Activated CD8-positive, alpha-beta T cell treated with anti-CD3 and anti-CD28 coated beads for 36 hours (primary cell): Measurements from ENCODE around the gene PCBP4. TPM values are rescaled to one million over a fixed set of nuclear protein-coding genes. Genes with fewer than 3 reads are reported as not detected.

Experiments used
- ATAC-seq: fragments of 200-7000 bp; cut with Tn5 transposase; one replicate; pipeline ENCODE4 v1.10.0; 2021; ENCODE audit warnings: mild to moderate bottlenecking, moderate library complexity
- CTCF ChIA-PET: fragments of 350-600 bp; sonication (Branson Sonifier 250); formaldehyde crosslinking; loops from one replicate; lab custom pipeline; 2021; ENCODE audit warnings: antibody characterized with exemption; lab: Charles Lee
- POLR2A ChIA-PET: fragments of 350-600 bp; sonication (Branson Sonifier 250); formaldehyde crosslinking; loops from one replicate; lab custom pipeline; 2021; ENCODE audit warnings: antibody characterized with exemption; lab: Charles Lee
- DNase-seq: peaks from one replicate; pipeline ENCODE4 v3.0.0-alpha.2; 2020
- H3K27ac Mint-ChIP-seq: one replicate; pipeline ENCODE4 v1.8.0; 2021; ENCODE audit warnings: mild to moderate bottlenecking, mixed read lengths
- H3K27me3 Mint-ChIP-seq: one replicate; pipeline ENCODE4 v1.8.0; 2021; ENCODE audit warnings: mixed read lengths
- H3K36me3 Mint-ChIP-seq: one replicate; pipeline ENCODE4 v1.8.0; 2021; ENCODE audit warnings: low read depth, mixed read lengths
- H3K4me1 Mint-ChIP-seq: one replicate; pipeline ENCODE4 v1.8.0; 2021; ENCODE audit warnings: low read depth, mixed read lengths
- H3K4me3 Mint-ChIP-seq: one replicate; pipeline ENCODE4 v1.8.0; 2021; ENCODE audit warnings: mild to moderate bottlenecking, moderate library complexity, mixed read lengths
- H3K9me3 Mint-ChIP-seq: one replicate; pipeline ENCODE4 v1.8.0; 2021; ENCODE audit warnings: mixed read lengths
- intact Hi-C: fragments of 100-400 bp; cut with micrococcal nuclease; formaldehyde crosslinking; loops from one replicate; pipeline ENCODE4 v1.10.0; 2022
- total RNA-seq, 2 experiments: library from RNA; stranded (reverse); gene quantifications; one replicate each; pipeline ENCODE4 v1.2.3, GENCODE V29; 2021
- TF ChIP-seq, protein P1 (sequence below): fragments of 200-600 bp; IDR thresholded peaks from one replicate; pipeline ENCODE4 v1.8.0; 2022; ENCODE audit warnings: antibody characterized with exemption, mild to moderate bottlenecking

PCBP4 gene
- total RNA-seq, 2 experiments from 2014 or later = 8.4 to 9.6 TPM

DNA sequence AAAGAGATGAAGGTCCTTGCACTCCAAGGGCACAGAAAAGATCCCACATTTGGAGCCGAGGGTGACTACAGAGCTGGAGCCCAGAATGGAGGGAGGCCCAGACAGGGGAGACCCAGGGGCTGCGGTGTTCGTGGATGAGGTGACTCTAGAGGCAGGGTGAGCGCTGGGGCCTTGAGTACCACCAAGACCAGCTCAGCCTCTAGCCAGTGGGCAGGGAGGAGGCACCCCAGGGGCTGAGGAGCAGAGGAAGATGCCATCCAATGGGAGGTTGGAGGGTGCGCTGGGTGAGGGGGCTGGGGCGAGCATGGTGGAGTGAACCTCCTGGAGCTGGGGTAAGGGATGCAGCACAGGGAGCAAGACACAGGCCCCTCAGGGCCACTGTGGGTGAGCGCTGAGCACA, 38.8 kb downstream of the PCBP4 start:
- Mint-ChIP-seq H3K36me3 (peaks cover 7% of the 10 kb centered on the region), H3K4me1 (no peaks in the 10 kb centered on the region), H3K27me3 (no peaks in the 10 kb centered on the region), H3K27ac (no peak overlapping the region), H3K4me3 (no peak overlapping the region), H3K9me3 (no peaks in the 10 kb centered on the region)
- no peak for ATAC-seq
- ChIA-PET CTCF (no interaction called here), POLR2A (no interaction called here)
- DNase-seq = no peak
- intact Hi-C loops = no loop called here
- TF ChIP-seq, protein P1, sequence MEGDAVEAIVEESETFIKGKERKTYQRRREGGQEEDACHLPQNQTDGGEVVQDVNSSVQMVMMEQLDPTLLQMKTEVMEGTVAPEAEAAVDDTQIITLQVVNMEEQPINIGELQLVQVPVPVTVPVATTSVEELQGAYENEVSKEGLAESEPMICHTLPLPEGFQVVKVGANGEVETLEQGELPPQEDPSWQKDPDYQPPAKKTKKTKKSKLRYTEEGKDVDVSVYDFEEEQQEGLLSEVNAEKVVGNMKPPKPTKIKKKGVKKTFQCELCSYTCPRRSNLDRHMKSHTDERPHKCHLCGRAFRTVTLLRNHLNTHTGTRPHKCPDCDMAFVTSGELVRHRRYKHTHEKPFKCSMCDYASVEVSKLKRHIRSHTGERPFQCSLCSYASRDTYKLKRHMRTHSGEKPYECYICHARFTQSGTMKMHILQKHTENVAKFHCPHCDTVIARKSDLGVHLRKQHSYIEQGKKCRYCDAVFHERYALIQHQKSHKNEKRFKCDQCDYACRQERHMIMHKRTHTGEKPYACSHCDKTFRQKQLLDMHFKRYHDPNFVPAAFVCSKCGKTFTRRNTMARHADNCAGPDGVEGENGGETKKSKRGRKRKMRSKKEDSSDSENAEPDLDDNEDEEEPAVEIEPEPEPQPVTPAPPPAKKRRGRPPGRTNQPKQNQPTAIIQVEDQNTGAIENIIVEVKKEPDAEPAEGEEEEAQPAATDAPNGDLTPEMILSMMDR = no peak

DNA sequence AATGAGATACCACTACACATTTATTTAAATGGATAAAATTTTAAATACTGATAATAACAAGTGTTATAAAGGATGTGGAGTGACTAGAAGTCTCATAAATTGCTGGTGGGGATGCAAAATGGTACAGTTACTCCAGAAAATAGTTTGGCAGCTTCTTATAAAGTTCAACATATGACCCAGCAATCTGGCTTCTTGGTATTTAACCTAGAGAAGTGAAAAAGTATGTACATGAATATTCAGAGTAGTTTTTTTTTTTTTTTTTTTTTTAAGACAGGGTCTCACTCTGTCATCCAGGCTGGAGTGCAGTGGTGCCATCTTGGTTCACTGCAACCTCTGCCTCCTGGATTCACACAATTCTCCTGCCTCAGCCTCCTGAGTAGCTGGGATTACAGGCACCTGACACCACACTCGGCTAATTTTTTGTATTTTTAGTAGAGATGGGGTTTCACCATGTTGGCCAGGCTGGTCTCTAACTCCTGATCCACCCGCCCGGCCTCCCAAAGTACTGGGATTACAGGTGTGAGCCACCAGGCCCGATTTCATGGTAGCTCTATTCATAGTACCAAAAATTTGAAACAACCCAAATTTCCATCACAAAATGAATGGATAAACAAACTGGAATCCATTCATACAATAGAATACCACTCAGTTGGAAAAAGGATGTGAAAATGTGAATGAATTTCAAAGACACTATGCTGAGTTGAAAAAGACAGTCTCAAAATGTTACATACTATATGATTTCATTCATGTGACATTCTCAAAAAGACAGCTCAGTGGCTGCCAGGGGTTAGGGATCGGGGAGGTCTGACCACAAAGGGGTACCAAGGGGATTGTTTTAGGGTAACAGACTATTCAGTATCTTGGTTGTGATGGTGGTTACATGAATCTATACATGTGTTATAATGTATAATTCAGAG, 39.9 kb downstream of the PCBP4 start:
- intact Hi-C loops = no loop called here
- ATAC-seq = no peak
- TF ChIP-seq, protein P1 = no peak
- peaks cover 6% of the 10 kb centered on the region for H3K36me3 Mint-ChIP-seq
- no peaks in the 10 kb centered on the region for H3K4me1 Mint-ChIP-seq
- CTCF ChIA-PET = no interaction called here
- no peak for DNase-seq
- H3K27ac Mint-ChIP-seq = no peak overlapping the region
- no peaks in the 10 kb centered on the region for H3K27me3 Mint-ChIP-seq
- H3K9me3 Mint-ChIP-seq = no peaks in the 10 kb centered on the region
- POLR2A ChIA-PET = no interaction called here
- no peak overlapping the region for H3K4me3 Mint-ChIP-seq

DNA sequence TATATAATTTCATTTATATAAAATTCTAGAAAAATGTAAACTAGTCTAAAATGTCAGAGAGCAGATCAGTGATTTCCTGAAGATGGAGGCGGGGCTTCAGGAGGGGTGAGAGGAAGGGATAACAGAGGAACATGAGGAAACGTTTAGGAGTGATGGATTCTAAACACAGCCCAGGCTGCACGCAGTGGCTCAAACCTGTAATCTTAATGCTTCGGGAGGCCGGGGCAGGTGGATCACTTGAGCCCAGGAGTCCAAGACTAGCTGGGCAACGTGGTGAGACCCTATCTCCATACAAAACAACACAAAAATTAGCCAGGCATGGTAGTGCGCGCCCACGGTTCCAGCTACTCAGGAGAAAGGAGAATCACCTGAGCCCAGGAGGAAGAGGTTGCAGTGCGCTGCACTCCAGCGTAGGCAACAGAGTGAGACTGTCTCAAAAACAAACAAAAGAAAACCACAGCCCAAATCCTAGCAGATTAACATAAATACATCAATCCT, 46.1 kb downstream of the PCBP4 start:
- Mint-ChIP-seq H3K36me3 (no peaks in the 10 kb centered on the region), H3K4me1 (no peaks in the 10 kb centered on the region), H3K27me3 (peaks cover 3% of the 10 kb centered on the region), H3K4me3 (no peak overlapping the region), H3K27ac (no peak overlapping the region), H3K9me3 (no peaks in the 10 kb centered on the region)
- DNase-seq = no peak
- TF ChIP-seq, protein P1 = no peak
- ChIA-PET POLR2A (no interaction called here), CTCF (no interaction called here)
- ATAC-seq = no peak
- intact Hi-C loops = no loop called here

DNA sequence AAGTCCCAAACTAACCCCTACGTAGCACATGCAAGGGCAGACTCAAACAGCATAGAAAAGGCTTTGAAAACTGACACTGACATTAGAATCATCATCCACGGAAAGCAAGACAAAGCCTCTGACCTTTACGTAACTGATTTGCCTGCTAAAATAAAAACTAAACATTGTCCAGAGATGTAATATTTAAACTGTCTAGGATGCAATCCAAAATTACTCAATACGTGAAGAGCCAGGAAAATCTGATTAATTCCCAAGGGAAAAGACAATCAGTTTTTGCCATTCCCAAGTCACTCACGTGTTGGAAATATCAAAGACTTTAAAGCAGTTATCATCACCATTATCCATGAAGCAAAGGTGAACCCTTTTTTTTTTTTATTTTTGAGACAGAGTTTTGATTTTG, 50.8 kb downstream of the PCBP4 start:
- ChIA-PET POLR2A (no interaction called here), CTCF (no interaction called here)
- DNase-seq = no peak
- Mint-ChIP-seq H3K4me1 (no peaks in the 10 kb centered on the region), H3K27me3 (peaks cover 3% of the 10 kb centered on the region), H3K9me3 (no peaks in the 10 kb centered on the region), H3K27ac (no peak overlapping the region), H3K4me3 (no peak overlapping the region), H3K36me3 (no peaks in the 10 kb centered on the region)
- intact Hi-C loops = no loop called here
- no peak for ATAC-seq
- TF ChIP-seq, protein P1 = no peak

DNA sequence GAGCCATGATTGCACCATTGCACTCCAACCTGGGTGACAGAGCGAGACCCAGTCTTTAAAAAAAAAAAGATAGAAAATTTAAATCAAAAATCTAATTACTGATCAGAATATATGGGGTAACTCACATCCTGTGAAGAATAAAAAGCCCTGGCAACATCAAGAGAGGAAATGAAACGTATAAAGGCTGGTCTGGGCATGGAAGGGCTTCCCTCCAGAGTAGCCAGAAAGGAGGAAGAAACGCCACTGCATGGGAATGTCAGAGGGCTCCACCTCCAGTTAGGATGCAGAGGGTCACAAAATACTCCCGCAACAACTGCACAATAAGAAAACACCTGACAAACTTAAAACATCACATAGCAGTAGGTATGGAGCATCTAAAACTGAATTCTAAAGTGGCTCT, 59.2 kb downstream of the PCBP4 start:
- H3K27ac Mint-ChIP-seq = no peak overlapping the region
- DNase-seq (no peak), ATAC-seq (no peak)
- peaks cover 14% of the 10 kb centered on the region for H3K27me3 Mint-ChIP-seq
- ChIA-PET POLR2A (no interaction called here), CTCF (no interaction called here)
- intact Hi-C loops = no loop called here
- TF ChIP-seq, protein P1 = no peak
- no peak overlapping the region for H3K4me3 Mint-ChIP-seq
- H3K9me3 Mint-ChIP-seq = peaks cover 11% of the 10 kb centered on the region
- no peaks in the 10 kb centered on the region for H3K4me1 Mint-ChIP-seq
- H3K36me3 Mint-ChIP-seq = peaks cover 2% of the 10 kb centered on the region
